HG03442 (cell line): ENCODE results near the gene SLC6A8.
"Not testable (repeated sequence)": the region's sequence is repeated elsewhere in the genome, so short reads cannot be mapped to it uniquely, and the experiment has no call there.

Experiments
- ATAC-seq: cut with Tn5 transposase; IDR thresholded peaks from one replicate; pipeline ENCODE4 v1.9.1; 2021; ENCODE audit warnings: mild to moderate bottlenecking, moderate library complexity; ENCODE audit not compliant: unreplicated experiment

The SLC6A8 gene

DNA sequence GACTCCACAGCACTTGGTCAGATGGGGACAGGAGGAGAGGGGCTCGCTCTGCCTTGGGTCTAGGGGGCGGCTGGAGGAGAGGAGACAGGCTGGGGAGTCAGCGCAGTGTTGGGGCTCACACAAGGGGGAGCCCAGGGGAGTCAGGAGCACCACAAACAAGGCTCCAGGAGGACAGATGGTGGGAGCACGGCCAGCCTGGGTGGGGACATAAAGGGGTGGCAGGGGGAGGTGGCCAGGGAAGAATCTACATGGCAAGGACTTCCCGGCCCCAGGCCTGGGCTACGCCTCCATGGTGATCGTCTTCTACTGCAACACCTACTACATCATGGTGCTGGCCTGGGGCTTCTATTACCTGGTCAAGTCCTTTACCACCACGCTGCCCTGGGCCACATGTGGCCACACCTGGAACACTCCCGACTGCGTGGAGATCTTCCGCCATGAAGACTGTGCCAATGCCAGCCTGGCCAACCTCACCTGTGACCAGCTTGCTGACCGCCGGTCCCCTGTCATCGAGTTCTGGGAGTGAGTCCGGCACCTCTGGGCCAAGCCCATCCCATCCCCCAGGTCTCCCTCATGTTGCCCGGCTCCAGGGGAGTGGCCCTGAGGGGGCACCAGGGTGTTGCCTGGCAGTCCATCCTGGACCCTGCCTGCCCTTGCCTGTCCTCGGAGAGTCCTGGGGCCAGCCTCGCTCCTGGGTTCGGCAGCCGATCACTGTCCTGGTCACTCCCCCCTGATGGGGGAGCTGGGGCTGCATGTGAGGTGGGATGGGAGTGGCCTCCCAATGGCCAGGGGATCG is 3.5 kb downstream of the SLC6A8 start:
- ATAC-seq: not testable (repeated sequence)

DNA sequence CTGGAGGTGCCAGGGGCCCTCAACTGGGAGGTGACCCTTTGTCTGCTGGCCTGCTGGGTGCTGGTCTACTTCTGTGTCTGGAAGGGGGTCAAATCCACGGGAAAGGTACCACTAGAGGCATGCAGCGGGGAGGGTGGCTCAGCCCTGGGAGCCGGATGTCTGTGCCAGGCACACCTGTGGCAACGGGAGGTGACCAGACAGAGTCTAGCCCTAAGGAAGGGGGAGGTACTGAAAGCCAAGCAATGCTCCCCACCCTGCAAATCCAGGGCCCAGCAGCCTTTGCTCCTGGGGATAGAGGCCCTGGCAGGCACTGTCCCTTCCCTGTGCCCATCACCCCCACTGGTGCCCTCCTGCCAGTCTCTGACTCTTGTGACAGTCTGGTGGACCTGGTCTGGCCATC is 4.3 kb downstream of the SLC6A8 start:
- ATAC-seq: no peak

DNA sequence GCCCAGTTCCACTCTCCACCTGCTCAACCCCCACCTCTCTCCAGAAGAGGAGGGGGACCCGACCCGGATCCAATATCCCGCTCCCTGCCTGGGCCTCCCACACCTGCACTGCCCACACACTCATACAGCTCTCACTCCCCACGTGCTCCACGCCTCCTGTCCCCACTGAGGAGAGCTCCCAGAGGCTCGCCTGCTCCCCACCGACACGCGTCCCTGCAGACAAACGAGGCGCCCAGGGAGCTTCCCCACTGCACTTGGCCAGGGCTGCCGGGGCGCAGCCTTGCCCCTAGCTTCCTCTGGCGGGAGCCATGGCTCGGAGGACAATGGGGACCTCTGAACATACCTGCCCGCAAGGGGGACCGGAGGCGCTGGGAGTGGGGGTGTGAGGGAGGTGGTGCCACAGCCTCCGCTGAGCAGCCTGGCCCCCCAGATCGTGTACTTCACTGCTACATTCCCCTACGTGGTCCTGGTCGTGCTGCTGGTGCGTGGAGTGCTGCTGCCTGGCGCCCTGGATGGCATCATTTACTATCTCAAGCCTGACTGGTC is 5.0 kb downstream of the SLC6A8 start:
- ATAC-seq: no peak

DNA sequence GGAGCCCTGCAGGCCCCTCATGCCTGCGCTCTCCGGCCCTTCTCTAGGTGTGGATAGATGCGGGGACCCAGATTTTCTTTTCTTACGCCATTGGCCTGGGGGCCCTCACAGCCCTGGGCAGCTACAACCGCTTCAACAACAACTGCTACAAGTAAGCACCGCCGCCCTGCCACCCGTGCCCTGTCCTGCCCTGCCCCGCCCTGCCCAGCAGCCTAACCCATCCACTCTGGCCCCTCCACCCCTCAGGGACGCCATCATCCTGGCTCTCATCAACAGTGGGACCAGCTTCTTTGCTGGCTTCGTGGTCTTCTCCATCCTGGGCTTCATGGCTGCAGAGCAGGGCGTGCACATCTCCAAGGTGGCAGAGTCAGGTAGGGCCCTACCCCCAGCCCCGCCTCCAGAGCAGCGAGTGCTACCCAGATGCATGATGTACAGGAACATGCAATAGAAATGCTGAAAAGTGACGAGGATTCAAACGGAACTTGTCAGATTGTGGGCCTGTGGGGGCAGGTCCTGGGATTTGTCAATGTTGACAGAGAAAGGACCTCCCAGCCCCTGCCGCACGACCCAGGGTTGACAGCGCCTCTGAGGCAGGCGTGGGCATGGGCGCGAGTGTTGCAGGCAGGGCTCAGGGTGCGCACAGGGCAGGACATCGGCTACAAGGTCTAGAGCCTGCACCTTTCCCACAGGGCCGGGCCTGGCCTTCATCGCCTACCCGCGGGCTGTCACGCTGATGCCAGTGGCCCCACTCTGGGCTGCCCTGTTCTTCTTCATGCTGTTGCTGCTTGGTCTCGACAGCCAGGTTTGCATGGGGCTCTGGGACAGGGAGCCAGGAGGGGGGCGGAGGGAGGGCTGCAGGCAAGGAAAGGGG is 5.7 kb downstream of the SLC6A8 start:
- no peak for ATAC-seq

DNA sequence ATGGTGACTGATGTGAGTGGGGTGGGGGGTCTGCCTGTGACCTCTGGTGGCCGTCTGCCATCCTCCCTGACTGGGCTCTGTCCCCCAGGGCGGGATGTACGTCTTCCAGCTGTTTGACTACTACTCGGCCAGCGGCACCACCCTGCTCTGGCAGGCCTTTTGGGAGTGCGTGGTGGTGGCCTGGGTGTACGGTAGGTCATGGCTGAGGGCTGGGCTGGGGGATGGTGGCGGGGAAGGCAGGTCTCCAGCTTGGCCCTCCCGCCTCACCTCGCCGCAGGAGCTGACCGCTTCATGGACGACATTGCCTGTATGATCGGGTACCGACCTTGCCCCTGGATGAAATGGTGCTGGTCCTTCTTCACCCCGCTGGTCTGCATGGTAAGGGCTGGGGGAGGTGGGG is 6.5 kb downstream of the SLC6A8 start:
- ATAC-seq: not testable (repeated sequence)

DNA sequence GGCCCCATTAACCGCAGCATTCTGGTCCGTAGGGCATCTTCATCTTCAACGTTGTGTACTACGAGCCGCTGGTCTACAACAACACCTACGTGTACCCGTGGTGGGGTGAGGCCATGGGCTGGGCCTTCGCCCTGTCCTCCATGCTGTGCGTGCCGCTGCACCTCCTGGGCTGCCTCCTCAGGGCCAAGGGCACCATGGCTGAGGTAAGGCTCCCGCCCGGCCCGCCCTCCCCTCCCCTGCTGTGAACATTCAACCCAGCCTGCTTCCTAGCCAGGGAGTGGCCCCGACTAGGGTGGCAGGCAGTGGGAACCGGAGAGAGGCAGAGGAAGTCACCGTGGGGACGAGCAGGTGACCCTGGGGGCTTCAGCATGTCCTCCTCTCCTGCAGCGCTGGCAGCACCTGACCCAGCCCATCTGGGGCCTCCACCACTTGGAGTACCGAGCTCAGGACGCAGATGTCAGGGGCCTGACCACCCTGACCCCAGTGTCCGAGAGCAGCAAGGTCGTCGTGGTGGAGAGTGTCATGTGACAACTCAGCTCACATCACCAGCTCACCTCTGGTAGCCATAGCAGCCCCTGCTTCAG is 7.1 kb downstream of the SLC6A8 start:
- no peak for ATAC-seq

DNA sequence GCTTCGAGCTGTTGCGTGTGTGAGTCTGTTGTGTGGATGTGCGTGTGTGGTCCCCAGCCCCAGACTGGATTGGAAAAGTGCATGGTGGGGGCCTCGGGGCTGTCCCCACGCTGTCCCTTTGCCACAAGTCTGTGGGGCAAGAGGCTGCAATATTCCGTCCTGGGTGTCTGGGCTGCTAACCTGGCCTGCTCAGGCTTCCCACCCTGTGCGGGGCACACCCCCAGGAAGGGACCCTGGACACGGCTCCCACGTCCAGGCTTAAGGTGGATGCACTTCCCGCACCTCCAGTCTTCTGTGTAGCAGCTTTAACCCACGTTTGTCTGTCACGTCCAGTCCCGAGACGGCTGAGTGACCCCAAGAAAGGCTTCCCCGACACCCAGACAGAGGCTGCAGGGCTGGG is 8.4 kb downstream of the SLC6A8 start:
- ATAC-seq: no peak

DNA sequence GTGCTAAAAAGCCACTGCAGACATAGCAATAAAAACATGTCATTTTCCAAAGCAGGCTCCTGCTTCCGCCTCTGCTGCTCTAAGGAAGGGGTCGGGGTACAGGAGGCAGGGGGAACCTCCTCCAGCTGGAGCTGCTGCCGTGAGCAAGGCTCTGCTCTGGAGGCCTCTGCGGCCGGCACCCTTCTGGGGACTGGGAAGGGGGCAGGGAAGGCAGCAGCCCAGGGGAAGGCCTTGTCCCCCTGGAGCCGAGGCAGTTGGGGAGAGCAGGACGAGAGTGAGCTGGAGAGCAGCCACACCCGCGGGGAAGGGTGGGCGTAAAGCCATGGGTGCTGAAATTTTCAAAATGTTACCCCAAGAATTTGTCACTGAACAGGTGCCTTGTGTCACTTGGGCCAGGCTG is 8.8 kb downstream of the SLC6A8 start:
- not testable (repeated sequence) for ATAC-seq

DNA sequence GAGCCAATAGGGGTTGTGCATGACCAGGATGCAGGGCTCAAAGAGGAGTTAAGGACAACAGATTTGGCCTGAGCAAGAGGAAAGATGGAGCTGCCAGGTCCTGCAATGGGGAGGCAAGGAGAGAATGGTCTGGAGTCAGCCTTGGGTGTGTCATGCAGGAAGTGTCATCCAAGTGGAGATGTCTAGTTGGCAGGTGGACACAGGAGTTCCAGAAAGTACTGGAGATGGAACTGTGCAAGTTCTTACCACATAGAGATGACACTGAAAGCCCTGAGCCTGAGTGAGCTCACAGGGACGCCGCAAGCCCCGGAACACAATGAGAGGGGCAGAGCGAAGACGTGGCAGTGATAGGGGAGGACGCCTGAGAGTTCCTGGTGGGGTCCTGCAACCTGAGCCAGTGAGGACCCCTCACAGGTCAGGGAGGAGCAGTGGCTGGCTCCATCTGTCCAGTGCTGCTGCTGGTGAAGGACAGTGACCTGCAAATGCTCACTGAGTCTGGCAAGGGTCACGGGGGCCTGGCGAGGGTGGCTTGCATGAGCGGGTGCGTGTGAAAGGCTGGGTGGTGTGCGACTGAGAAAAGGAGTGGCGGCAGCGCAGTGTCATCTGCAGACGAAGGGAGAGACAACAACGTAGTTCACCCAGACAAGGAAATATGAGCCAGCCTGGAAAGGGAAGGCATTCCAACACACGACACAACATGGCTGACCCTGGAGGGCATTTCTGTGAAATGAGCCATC is 9.4 kb downstream of the SLC6A8 start:
- ATAC-seq: not testable (repeated sequence)

DNA sequence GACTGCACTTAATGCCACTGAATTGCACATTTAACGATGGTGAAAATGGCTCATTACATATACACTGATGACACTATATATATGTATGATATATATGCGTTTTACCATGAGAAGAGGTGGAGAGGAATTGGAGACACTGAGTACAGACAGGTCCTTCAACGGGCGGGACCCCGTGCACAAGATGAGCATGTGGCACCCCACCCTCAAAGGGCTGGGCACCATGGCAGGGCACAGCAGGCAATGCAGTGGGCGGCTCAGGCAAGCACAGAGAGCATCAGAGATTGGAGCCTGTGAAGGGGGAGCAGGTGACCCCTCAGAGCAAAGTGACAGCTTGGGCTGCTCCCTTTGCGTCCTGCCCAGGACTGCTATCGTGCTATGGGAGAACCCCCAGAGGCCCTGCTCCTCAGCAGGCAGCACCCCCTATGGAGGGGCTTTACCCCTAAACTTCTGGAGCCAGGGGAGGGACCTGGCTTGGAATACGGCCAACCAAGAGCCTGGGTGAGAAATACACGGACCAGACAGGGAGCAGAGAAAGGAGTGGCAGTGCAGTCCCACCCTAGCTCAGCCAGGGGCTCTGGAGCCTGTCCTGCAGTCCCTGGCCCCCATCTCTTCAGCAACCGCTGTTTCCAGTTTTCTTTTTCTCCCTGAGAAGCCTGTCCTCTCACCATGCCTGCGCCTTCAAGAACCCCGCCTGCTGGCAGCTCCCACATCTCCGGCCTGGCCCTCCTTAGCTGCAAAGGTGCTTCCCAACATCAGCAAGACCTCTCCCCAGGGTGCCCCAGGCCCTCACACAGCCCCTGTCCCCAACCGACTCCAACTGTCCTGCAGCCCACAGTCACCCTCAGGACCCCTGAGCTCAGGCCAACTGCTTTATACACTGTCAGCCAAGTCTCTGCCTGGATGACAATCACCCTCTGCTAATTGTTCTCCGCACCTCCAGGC is 10.5 kb downstream of the SLC6A8 start:
- no peak for ATAC-seq

DNA sequence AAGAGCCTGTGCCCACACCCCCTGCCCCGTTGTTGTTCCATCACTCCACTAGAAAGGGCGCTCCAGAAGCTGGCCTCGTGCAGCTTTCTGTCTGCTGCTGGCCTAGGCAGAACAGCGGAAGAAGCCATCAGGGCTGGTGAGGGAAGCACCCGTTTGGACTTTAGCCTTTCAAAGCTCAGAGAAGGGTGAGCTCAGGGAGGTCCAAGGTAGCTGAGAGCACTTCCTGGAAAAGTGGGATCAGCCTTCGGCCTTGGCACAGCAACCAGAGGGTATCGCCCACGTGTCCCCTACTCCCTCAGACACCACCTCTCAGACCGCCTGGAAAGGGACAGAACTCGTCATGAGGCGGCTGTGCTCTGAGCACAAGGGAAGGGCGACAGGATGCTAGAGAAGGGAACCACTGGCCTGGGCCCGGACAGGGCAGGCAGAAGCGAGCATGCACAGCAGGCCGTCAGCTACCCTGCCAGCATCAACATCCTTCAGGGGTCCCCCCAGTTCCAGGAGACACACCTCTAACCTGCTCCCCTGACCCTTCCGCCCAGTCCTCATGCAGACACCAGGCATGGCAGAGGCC is 11.6 kb downstream of the SLC6A8 start:
- ATAC-seq: not testable (repeated sequence)

DNA sequence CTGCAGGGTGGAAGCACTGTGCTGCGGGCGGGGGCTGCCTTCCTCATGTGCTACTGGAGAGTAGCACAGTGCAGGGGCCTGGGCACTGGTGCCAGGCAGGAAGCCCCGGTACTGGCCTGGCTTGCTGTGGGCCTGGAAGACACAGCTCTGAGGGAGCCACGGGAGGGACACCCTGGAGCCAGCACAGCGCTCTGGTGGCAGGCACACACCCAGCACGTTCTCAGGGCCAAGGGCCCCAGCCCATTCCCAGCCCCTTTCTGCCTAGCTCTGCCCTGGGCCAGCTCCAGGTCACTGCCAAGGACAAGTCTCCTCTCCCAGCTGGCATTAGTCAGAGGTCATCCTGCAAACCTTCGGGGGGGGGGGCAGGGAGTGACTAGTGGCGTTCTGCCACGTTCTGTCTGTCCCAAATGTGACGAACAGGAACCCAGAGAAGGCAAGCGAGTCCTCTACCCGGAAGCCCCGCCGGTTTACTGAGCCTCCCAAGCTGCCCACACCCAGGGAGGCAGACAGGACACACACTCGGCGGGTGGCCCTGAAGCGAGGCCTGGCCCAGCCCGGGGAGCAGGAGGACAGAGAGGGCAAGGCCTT is 12.2 kb downstream of the SLC6A8 start:
- not testable (repeated sequence) for ATAC-seq

DNA sequence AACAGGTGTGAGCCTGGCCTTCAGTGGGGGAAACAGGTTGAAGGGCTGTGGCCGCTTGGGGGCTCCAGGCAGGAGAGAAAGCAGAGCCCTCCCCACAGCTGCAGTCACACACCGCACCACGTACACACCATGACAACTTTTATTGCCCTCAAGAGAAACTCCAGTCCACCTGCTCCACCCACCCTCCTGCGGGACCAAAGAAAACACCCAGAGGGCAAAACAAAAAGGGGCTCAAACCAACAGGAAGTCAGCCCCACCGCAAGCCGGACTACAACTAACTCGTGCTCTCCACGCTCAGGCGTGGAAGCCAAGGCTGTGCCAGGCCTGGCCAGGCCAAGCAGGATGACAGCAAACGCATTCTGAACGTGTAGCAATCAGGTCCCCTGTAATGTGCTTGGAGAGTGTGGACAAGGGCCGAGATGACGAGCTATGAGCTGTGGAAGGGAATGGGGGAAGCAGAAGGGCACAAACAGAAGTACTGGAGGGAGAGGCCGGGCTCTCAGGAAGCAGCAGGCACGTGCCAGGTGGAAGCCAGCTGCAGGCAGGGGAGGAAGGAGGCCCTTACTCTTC is 12.7 kb downstream of the SLC6A8 start:
- ATAC-seq: no peak

DNA sequence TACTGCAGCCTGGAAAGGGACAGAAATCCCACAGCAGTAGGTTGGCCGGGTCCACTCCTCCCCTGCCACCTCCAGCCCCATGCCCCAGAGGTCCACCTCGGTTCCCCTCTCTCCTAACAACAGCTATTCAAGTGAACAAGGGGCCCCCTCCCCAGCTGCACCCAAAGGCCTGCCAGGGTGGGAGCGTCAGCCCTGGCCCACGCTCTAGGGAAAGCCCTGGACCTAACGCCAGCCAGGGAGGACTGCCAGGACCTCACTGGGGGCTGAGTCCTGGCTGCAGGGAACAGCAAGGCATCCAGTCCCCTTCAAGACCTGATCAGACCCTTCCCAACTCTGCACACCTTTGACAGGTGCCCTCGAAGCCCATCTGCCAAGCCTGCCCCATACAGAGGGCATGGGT is 13.2 kb downstream of the SLC6A8 start:
- ATAC-seq: no peak

DNA sequence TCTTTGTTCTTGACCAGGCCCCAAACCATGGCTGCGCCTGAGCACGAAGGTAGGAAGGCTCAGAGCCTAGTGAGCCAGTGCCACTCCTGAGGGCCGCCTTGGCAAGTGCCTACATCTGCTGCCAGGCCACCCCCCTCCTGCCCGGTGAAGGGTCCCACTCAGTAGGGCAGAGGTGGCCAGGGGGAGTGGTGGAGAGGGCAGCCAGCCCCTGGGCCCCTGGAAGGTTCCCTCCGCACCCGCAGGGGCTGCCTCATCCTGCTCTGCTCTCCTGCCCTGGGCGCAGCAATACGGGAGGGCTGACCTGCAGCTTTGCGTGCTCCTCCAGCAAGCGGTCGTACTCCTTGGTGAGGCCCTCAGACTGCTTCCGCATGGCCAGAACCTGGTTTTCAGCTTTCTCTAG is 14.0 kb downstream of the SLC6A8 start:
- no peak for ATAC-seq

DNA sequence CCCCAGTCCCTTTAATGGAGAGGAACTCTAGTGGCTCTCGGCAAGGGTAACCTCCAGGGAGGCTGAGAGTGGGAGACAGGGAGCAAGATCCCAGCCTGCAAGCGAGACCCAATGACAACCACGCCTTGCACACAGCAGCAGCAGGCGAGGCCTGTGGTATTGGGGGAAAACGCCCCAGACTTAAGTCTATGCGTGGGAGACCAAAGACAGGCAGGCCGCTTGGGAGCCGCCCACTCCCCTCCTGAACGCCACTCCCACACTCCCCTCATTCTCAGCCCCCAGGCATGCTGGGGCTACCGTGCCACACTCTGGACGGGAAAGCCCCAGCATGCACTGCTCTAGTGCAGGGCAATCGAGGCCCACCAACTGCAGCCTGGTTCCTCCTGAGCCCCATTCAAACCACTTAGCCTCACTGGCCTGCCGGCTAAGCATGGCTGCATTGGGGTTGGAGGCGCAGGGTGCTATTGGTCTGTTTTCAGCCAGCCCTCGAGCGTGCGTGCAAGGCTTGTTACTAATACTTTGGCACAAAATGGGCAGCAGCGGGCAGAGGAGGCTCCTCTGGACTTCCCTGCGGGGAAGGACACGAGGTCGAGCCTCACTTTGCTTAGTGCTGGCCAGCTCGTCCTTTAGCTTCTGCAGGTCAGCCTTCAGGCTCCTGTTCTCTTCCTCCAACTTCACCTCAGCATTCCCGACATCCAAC is 14.8 kb downstream of the SLC6A8 start:
- ATAC-seq: no peak

DNA sequence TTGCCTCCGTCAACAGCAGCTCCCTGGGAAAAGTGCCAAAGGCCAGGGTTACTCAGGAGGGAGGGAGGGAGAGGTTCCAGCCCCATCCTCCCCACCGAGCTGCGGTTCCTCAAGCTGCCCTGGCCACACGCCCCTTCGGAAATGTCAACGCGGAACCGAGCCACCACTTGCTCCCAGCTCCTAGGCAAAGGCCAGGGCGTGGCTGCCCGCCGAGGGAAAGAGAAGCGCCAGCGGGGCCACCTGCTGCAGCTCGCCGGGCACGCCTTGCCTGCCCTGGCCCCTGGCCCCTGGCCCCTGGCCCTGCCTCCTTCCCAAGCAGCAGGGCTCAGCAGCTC is 15.3 kb downstream of the SLC6A8 start:
- no peak for ATAC-seq

DNA sequence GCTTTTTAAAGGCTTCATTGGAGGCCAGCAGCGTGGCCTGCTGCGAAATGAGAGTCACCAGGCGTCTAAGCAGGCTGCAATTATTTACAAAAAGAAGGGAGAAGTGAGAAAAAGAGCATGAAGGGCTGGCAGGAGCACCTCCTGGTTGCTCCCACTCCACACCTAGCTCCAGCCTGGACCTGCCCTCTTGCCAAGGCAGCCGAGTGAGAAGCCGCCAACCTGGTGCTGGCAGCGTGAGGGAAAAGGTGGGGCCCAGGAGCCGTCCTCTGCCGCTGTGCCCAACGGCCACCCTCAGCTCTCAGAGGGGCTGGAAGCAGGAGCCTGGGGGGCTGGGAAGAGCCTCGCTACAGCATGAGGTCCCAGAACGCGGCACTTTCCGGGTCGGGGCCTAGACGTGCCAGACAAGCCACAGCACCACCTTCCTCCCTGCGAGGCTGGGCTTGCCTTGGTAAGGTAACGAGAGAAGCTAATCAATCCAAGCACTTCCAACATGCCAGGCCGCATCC is 16.3 kb downstream of the SLC6A8 start:
- ATAC-seq: no peak
